ENCODE data around the gene HSD11B2. TPM values are rescaled to one million over a fixed set of nuclear protein-coding genes. Genes with fewer than 3 reads are reported as not detected.

HSD11B2 gene
- total RNA-seq: 10 to 100 TPM in 2 of 4 donors, 1 to 10 TPM in 2; 1.2 to 82.1 (median 9.7) TPM

DNA sequence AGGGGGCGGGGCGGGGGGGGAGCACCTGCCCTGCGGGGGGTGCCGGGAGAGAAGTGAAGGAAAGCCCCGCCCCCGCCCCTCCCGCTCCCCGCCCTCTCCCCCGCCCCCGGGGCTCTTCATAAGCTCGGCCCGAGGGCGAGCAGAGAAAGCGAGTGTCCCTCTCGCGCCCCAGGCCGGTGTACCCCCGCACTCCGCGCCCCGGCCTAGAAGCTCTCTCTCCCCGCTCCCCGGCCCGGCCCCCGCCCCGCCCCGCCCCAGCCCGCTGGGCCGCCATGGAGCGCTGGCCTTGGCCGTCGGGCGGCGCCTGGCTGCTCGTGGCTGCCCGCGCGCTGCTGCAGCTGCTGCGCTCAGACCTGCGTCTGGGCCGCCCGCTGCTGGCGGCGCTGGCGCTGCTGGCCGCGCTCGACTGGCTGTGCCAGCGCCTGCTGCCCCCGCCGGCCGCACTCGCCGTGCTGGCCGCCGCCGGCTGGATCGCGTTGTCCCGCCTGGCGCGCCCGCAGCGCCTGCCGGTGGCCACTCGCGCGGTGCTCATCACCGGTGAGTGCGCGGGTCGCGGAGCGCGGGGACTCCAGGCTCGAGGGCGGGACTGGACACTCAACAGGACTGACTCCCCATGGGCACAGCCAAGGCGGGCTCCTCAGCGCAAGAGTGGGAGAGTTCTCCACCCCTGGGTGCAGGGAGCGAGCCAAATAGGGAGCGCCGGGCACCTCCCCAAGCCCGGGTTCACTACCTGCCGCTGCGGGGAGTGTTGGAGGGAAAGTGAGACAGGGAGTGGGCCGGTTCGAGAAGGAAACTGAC is at the start of gene HSD11B2:
Gene HSD11B2 (plus strand): TSS at position 145 of the 798 bp plus-strand sequence. CDS start 128 bp downstream, at position 273.
- Histone ChIP-seq H3K4me3 (peak within 1 kb of the TSS; percentile 42 to 44), H3K4me1 (peaks cover 0 to 21% of the 10 kb centered on the region in 2 donors), H3K36me3 (no peaks in the 10 kb centered on the region), H3K27me3 (no peaks in the 10 kb centered on the region), H3K9me3 (no peaks in the 10 kb centered on the region), H3K27ac (peak within 1 kb of the TSS; percentile 59 to 76)
- DNase-seq: peak; percentile 52 to 74
- intact Hi-C loops (cut with DNase I; ENCODE audit: low total_unique reads): no loop called here
- peak in 1 of 2 donors; percentile 37 for TF ChIP-seq POLR2A (IDR thresholded peaks at IDR 0.05)
- TF ChIP-seq, protein P1, sequence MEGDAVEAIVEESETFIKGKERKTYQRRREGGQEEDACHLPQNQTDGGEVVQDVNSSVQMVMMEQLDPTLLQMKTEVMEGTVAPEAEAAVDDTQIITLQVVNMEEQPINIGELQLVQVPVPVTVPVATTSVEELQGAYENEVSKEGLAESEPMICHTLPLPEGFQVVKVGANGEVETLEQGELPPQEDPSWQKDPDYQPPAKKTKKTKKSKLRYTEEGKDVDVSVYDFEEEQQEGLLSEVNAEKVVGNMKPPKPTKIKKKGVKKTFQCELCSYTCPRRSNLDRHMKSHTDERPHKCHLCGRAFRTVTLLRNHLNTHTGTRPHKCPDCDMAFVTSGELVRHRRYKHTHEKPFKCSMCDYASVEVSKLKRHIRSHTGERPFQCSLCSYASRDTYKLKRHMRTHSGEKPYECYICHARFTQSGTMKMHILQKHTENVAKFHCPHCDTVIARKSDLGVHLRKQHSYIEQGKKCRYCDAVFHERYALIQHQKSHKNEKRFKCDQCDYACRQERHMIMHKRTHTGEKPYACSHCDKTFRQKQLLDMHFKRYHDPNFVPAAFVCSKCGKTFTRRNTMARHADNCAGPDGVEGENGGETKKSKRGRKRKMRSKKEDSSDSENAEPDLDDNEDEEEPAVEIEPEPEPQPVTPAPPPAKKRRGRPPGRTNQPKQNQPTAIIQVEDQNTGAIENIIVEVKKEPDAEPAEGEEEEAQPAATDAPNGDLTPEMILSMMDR (IDR thresholded peaks at IDR 0.05): peak in 3 of 4 experiments; percentile 3 to 14 (median 13)

GRCh38 chr16:67383284-67383683 is 47.6 kb upstream of the HSD11B2 start:
- Histone ChIP-seq H3K27ac (no peak overlapping the region), H3K36me3 (no peaks in the 10 kb centered on the region), H3K4me1 (no peaks in the 10 kb centered on the region), H3K4me3 (no peak overlapping the region), H3K9me3 (no peaks in the 10 kb centered on the region), H3K27me3 (no peaks in the 10 kb centered on the region)
- TF ChIP-seq POLR2A (IDR thresholded peaks at IDR 0.05): no peak
- TF ChIP-seq, protein P1 (IDR thresholded peaks at IDR 0.05): no peak
- intact Hi-C loops (cut with DNase I; ENCODE audit: low total_unique reads): no loop called here
- DNase-seq: no peak

GRCh38 chr16:67384778-67385510 is 46.0 kb upstream of the HSD11B2 start:
- DNase-seq: no peak
- Histone ChIP-seq H3K27ac (no peak overlapping the region), H3K4me3 (no peak overlapping the region), H3K27me3 (no peaks in the 10 kb centered on the region), H3K36me3 (no peaks in the 10 kb centered on the region), H3K4me1 (no peaks in the 10 kb centered on the region), H3K9me3 (no peaks in the 10 kb centered on the region)
- intact Hi-C loops (cut with DNase I; ENCODE audit: low total_unique reads): no loop called here
- TF ChIP-seq, protein P1 (IDR thresholded peaks at IDR 0.05): no peak
- no peak for TF ChIP-seq POLR2A (IDR thresholded peaks at IDR 0.05)

DNA sequence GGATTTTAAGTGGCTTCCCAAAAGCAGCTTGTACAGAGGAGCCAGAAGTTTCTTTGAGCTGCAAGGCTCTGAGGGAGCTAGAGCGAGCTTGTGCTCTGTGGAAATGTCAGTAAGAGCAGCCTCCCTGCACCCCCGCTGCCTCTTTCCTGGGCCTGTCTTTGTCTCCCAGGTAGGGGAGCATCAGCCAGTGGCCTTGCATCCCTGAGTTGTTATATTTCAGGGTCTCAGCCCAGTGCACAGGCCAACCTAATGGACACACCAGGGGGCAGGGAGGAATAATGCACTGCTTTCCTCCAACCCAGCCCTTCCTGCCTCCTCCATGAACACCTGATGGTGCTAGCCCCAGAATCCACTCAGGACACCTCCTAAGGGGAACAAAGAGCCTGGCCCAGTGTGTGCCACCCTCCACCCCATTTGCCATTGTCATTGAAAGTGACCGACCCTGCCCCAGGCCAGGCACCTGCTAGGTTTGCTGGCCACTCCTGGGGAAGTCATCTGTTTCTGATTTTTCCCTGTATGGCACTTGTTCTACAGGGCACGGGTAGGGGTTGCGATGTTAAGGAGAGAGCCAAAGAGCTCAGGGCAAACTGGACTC is 44.0 kb upstream of the HSD11B2 start:
- H3K27me3 ChIP-seq: no peaks in the 10 kb centered on the region
- no peaks in the 10 kb centered on the region for H3K9me3 ChIP-seq
- no peaks in the 10 kb centered on the region for H3K4me1 ChIP-seq
- H3K27ac ChIP-seq: no peak overlapping the region
- H3K4me3 ChIP-seq: no peak overlapping the region
- no peaks in the 10 kb centered on the region for H3K36me3 ChIP-seq
- DNase-seq: no peak
- intact Hi-C loops (cut with DNase I; ENCODE audit: low total_unique reads): no loop called here
- TF ChIP-seq, protein P1 (IDR thresholded peaks at IDR 0.05): no peak
- TF ChIP-seq POLR2A (IDR thresholded peaks at IDR 0.05): no peak
